Breast epithelium (tissue), 4 donors: ENCODE results near the gene SEPTIN8. TPM values are rescaled to one million over a fixed set of nuclear protein-coding genes. Genes with fewer than 3 reads are reported as not detected.

ENCODE experiments used
- DNase-seq, 2 donors: peaks; one replicate each; pipeline ENCODE4 v3.0.0-alpha.2; 2019; ENCODE audit warnings: low spot score in 2 of 2
- H3K27ac ChIP-seq, 2 donors: fragments of 200-600 bp; sonication (generic) in 1 of 2; one replicate each; pipeline ENCODE4 v1.5.1; 2016 to 2019; ENCODE audit warnings: mild to moderate bottlenecking in 1 of 2
- H3K27me3 ChIP-seq, 2 donors: fragments of 200-600 bp; sonication (generic) in 1 of 2; one replicate each; pipeline versions ENCODE4 v1.5.1 to v1.6.0; 2017 to 2019; ENCODE audit warnings: control low read depth in 1 of 2, mild to moderate bottlenecking in 1 of 2
- H3K36me3 ChIP-seq: fragments of 200-600 bp; one replicate; pipeline ENCODE4 v1.5.1; 2019
- H3K4me1 ChIP-seq, 2 donors: fragments of 200-600 bp; sonication (generic); one replicate each; pipeline ENCODE4 v1.5.1; 2016 to 2019; ENCODE audit warnings: control low read depth in 1 of 2
- H3K4me3 ChIP-seq, 3 donors: fragments of 200-600 bp; sonication (generic); 1 replicate in 2 of 3; 2 replicates in 1 of 3; pipeline ENCODE4 v1.5.1; 2016 to 2019; ENCODE audit warnings: mild to moderate bottlenecking in 3 of 3, moderate library complexity in 2 of 3
- H3K9me3 ChIP-seq, 2 donors: fragments of 200-600 bp; sonication (generic) in 1 of 2; one replicate each; pipeline ENCODE4 v1.5.1; 2016 to 2019; ENCODE audit warnings: control low read depth in 1 of 2
- CTCF ChIP-seq, 3 donors: fragments of 450-650 bp; IDR thresholded peaks; one replicate each; pipeline ENCODE4 v1.5.1; 2016 to 2017; ENCODE audit warnings: antibody characterized with exemption in 3 of 3, mild to moderate bottlenecking in 3 of 3, moderate library complexity in 3 of 3
- POLR2A ChIP-seq: fragments of 450-650 bp; IDR thresholded peaks from one replicate; pipeline ENCODE4 v1.6.1; 2016; ENCODE audit warnings: antibody characterized with exemption, mild to moderate bottlenecking, moderate library complexity
- POLR2AphosphoS5 ChIP-seq, 3 donors: sonication (generic); formaldehyde crosslinking; IDR thresholded peaks; one replicate each; pipeline ENCODE4 v1.6.1; 2017; ENCODE audit warnings: antibody characterized with exemption in 3 of 3
- intact Hi-C: fragments of 100-400 bp; cut with DNase I; formaldehyde crosslinking; loops from one replicate; pipeline ENCODE4 v1.15.1; 2023; ENCODE audit warnings: low total_unique reads
- total RNA-seq, 3 donors: library from RNA; depleted of rRNA; stranded (reverse); fragments of >200 nt; gene quantifications; one replicate each; pipeline ENCODE4 v1.1.0, GENCODE V29; 2016

SEPTIN8 gene
- total RNA-seq, 3 donors from 2014 or later = 26.4 to 43.0 (median 40.0) TPM

DNA sequence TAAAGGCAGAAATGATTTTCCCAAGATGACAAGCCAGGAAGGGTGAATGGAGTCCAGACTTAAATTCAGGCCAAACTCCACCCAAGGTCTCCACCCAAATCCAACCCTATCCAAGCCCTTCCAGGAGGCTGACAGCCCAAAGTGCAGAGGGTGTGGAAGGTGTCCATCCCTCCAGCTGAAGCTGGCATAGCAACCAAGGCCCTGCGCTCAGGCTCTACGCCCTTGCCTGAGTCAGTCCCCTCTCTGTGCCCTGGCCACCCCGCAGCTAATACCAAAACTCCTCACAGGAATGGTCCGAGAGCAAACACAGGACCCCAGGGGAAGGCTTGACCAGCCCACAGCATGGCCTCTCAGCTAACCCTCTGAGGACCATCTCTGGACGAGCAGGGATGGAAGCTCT is 2.1 kb downstream of the SEPTIN8 start:
- peaks cover 3 to 5% of the 10 kb centered on the region in 2 donors for H3K4me1 ChIP-seq
- H3K27ac ChIP-seq = peak overlapping the region; percentile 14 to 56
- no peaks in the 10 kb centered on the region for H3K36me3 ChIP-seq
- peak overlapping the region in 1 of 3 donors; percentile 99 for H3K4me3 ChIP-seq
- intact Hi-C loops = no loop called here
- TF ChIP-seq POLR2AphosphoS5 (IDR thresholded peaks at IDR 0.05) (no peak), POLR2A (no peak), CTCF (IDR thresholded peaks at IDR 0.05) (no peak)
- DNase-seq = no peak
- no peaks in the 10 kb centered on the region for H3K9me3 ChIP-seq
- no peaks in the 10 kb centered on the region for H3K27me3 ChIP-seq

- no peaks in the 10 kb centered on the region for H3K27me3 ChIP-seq
- no peak for DNase-seq
- TF ChIP-seq POLR2AphosphoS5 (IDR thresholded peaks at IDR 0.05) (no peak), CTCF (IDR thresholded peaks at IDR 0.05) (no peak), POLR2A (no peak)
- intact Hi-C loops = no loop called here
- no peaks in the 10 kb centered on the region for H3K9me3 ChIP-seq
- peaks cover 3 to 5% of the 10 kb centered on the region in 2 donors for H3K4me1 ChIP-seq
- H3K27ac ChIP-seq = peak overlapping the region; percentile 14 to 56
- H3K36me3 ChIP-seq = no peaks in the 10 kb centered on the region
- peak overlapping the region in 1 of 3 donors; percentile 2 for H3K4me3 ChIP-seq
Observed at GRCh38 chr5:132774406-132774805, 2.6 kb downstream of the SEPTIN8 start.

GRCh38 chr5:132773601-132774355 is 3.3 kb downstream of the SEPTIN8 start:
- no peak for DNase-seq
- intact Hi-C loops = no loop called here
- Histone ChIP-seq H3K9me3 (no peaks in the 10 kb centered on the region), H3K27me3 (no peaks in the 10 kb centered on the region), H3K27ac (peak overlapping the region; percentile 14 to 60), H3K4me3 (peak overlapping the region in 1 of 3 donors; percentile 2), H3K4me1 (peaks cover 3 to 5% of the 10 kb centered on the region in 2 donors), H3K36me3 (no peaks in the 10 kb centered on the region)
- no peak for TF ChIP-seq CTCF (IDR thresholded peaks at IDR 0.05)

DNA sequence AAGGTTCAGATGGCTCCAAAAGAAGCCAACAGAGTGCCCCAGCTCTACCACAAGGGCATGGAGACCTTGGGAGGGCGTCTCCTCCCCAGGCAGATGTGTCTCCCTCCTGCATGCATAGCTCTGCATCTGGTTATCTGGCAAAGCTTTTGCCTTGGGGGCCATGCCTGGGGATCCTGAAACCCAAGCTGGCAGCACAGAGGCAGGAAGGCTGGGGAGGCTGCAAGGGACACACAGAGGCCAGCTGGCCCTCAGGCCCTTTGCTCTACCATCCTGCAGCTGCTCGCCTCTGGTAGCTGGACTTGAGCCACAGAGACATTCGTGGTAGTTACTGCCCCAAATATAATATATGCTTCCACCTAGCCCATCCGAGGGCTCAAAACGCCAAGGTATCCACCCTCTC is 3.9 kb downstream of the SEPTIN8 start:
- no peak overlapping the region for H3K4me3 ChIP-seq
- H3K36me3 ChIP-seq = no peaks in the 10 kb centered on the region
- peaks cover under 1 to 5% of the 10 kb centered on the region in 2 donors for H3K4me1 ChIP-seq
- no peaks in the 10 kb centered on the region for H3K9me3 ChIP-seq
- peak overlapping the region; percentile 14 to 60 for H3K27ac ChIP-seq
- no peak for DNase-seq
- no peak for TF ChIP-seq POLR2AphosphoS5 (IDR thresholded peaks at IDR 0.05)
- TF ChIP-seq POLR2A = no peak
- TF ChIP-seq CTCF (IDR thresholded peaks at IDR 0.05) = no peak
- H3K27me3 ChIP-seq = no peaks in the 10 kb centered on the region
- intact Hi-C loops = no loop called here

GRCh38 chr5:132772291-132773070 is 4.6 kb downstream of the SEPTIN8 start:
- Histone ChIP-seq H3K4me1 (peaks cover 1 to 5% of the 10 kb centered on the region in 2 donors), H3K36me3 (no peaks in the 10 kb centered on the region), H3K9me3 (no peaks in the 10 kb centered on the region), H3K27me3 (no peaks in the 10 kb centered on the region), H3K27ac (peak overlapping the region; percentile 62 to 67), H3K4me3 (no peak overlapping the region)
- peak in 1 of 2 donors; percentile 46 for DNase-seq
- TF ChIP-seq POLR2AphosphoS5 (IDR thresholded peaks at IDR 0.05) = no peak
- no peak for TF ChIP-seq POLR2A
- TF ChIP-seq CTCF (IDR thresholded peaks at IDR 0.05) = no peak
- intact Hi-C loops = no loop called here
